GM12878 (cell line): Measurements from ENCODE around the gene HMCN1. TPM values are rescaled to one million over a fixed set of nuclear protein-coding genes. Genes with fewer than 3 reads are reported as not detected.

Source experiments
- ATAC-seq: fragments of 200-7000 bp; cut with Tn5 transposase; 3 replicates; pipeline ENCODE4 v1.9.1; 2020; ENCODE audit warnings: mild to moderate bottlenecking, moderate library complexity
- BruUV-seq: library from RNA; stranded (reverse); fragments of 400-500 nt; replicated peaks from 2 replicates; lab custom pipeline; 2021; lab: Mats Ljungman, UMichigan
- CTCF ChIA-PET: fragments of 300-600 bp; sonication (Branson Sonifier 250); formaldehyde crosslinking; extraction: SDS; loops from one replicate; lab custom pipeline; 2021; ENCODE audit warnings: inconsistent platforms; lab: Yijun Ruan, JAX
- POLR2A ChIA-PET: fragments of 350-600 bp; formaldehyde crosslinking; extraction: SDS; loops from one replicate; lab custom pipeline; 2021; ENCODE audit warnings: inconsistent platforms; lab: Charles Lee
- RAD21 ChIA-PET: fragments of 300-600 bp; sonication (Branson Sonifier 250); formaldehyde crosslinking; loops from one replicate; lab custom pipeline; 2023; ENCODE audit warnings: antibody characterized with exemption; ENCODE audit not compliant: unreplicated experiment; lab: Charles Lee
- SMC1A ChIA-PET: fragments of 300-600 bp; sonication (Branson Sonifier 250); formaldehyde crosslinking; loops from one replicate; lab custom pipeline; 2023; ENCODE audit not compliant: unreplicated experiment, uncharacterized antibody; lab: Charles Lee
- DNase-seq: peaks from one replicate; pipeline ENCODE4 v3.0.0-alpha.2; 2011; ENCODE audit warnings: low read depth, low spot score
- FAIRE-seq: peaks from 3 replicates; lab custom pipeline; 2011; peaks lifted over from hg19 to GRCh38; lab: Jason Lieb, UNC
- H2AFZ ChIP-seq: 2 replicates; pipeline ENCODE4 v1.6.0; 2011; ENCODE audit warnings: low read depth, low read length, control low read depth; ENCODE audit not compliant: control insufficient read depth
- H3K27ac ChIP-seq: 2 replicates; pipeline ENCODE4 v1.5.1; 2011; ENCODE audit warnings: control low read depth; ENCODE audit not compliant: control insufficient read depth, insufficient read depth
- H3K27me3 ChIP-seq, 2 experiments: replicated peaks in 1 of 2; 2 replicates each; pipeline versions ENCODE4 v1.6.0 to v1.6.1; 2011; ENCODE audit warnings: low read length in 1 of 2; ENCODE audit not compliant: control insufficient read depth in 2 of 2, insufficient read depth in 2 of 2
- H3K36me3 ChIP-seq, 2 experiments: 2 replicates each; pipeline ENCODE4 v1.5.1; 2011; ENCODE audit warnings: low read length in 1 of 2; ENCODE audit not compliant: control insufficient read depth in 2 of 2, insufficient read depth in 2 of 2
- H3K4me1 ChIP-seq: 2 replicates; pipeline ENCODE4 v1.6.1; 2011; ENCODE audit warnings: mild to moderate bottlenecking, low read length, moderate library complexity, mixed read lengths; ENCODE audit not compliant: control insufficient read depth, insufficient read depth
- H3K4me2 ChIP-seq: 2 replicates; pipeline ENCODE4 v1.6.0; 2011; ENCODE audit warnings: control low read depth; ENCODE audit not compliant: control insufficient read depth, insufficient read depth
- H3K4me3 ChIP-seq: fragments of 200-600 bp; sonication (generic); 2 replicates; pipeline ENCODE4 v1.5.1; 2016
- H3K79me2 ChIP-seq: 2 replicates; pipeline ENCODE4 v1.6.0; 2011; ENCODE audit warnings: low read length; ENCODE audit not compliant: control insufficient read depth, insufficient read depth
- H3K9ac ChIP-seq: 2 replicates; pipeline ENCODE4 v1.8.0; 2011; ENCODE audit warnings: low read length, control low read depth, mixed read lengths; ENCODE audit not compliant: control insufficient read depth, insufficient read depth
- H3K9me3 ChIP-seq: replicated peaks from 3 replicates; pipeline ENCODE4 v1.5.1; 2011; ENCODE audit warnings: mild to moderate bottlenecking, low read length; ENCODE audit not compliant: control insufficient read depth, insufficient read depth
- H4K20me1 ChIP-seq: 2 replicates; pipeline ENCODE4 v1.6.0; 2011; ENCODE audit not compliant: control insufficient read depth, insufficient read depth
- BCL11A ChIP-seq: IDR thresholded peaks from 2 replicates; pipeline ENCODE4 v1.6.1; 2011; ENCODE audit warnings: low read depth, low read length
- DPF2 ChIP-seq: fragments of 450-650 bp; IDR thresholded peaks from 2 replicates; pipeline ENCODE4 v1.6.1; 2017; ENCODE audit warnings: mild to moderate bottlenecking
- ETV6 ChIP-seq, 2 experiments: fragments of 450-650 bp in 1 of 2; IDR thresholded peaks in 1 of 2; conservative IDR thresholded peaks in 1 of 2; 2 replicates each; pipeline ENCODE4 v1.6.1; 2014; ENCODE audit warnings: antibody characterized with exemption in 1 of 2, borderline replicate concordance in 1 of 2, low read depth in 1 of 2, mild to moderate bottlenecking in 1 of 2, moderate library complexity in 1 of 2
- KDM1A ChIP-seq: fragments of 200-600 bp; sonication (generic); IDR thresholded peaks from 2 replicates; pipeline ENCODE4 v1.6.1; 2016; ENCODE audit warnings: borderline replicate concordance
- MTA2 ChIP-seq: fragments of 450-650 bp; IDR thresholded peaks from 2 replicates; pipeline ENCODE4 v1.6.1; 2016; ENCODE audit warnings: low read depth, mild to moderate bottlenecking, moderate library complexity
- NR2F1 ChIP-seq: fragments of 450-650 bp; conservative IDR thresholded peaks from 2 replicates; pipeline ENCODE4 v1.6.1; 2017; ENCODE audit warnings: mild to moderate bottlenecking
- REST ChIP-seq: IDR thresholded peaks from 2 replicates; pipeline ENCODE4 v1.6.1; 2012; ENCODE audit warnings: mild to moderate bottlenecking, low read depth, low read length
- SRF ChIP-seq, 2 experiments: IDR thresholded peaks; 2 replicates each; pipeline ENCODE4 v1.6.1; 2011; ENCODE audit warnings: low read depth in 2 of 2, low read length in 2 of 2, mild to moderate bottlenecking in 1 of 2, moderate library complexity in 1 of 2
- ZBTB4 ChIP-seq: fragments of 450-650 bp; formaldehyde crosslinking; IDR thresholded peaks from 2 replicates; pipeline ENCODE4 v1.4.0; 2022; ENCODE audit warnings: mild to moderate bottlenecking, moderate library complexity
- WGBS: methylation state at CpG from one replicate; pipeline ENCODE4 v1.1.6; 2016; ENCODE audit warnings: low lambda C conversion rate; ENCODE audit not compliant: insufficient replicate concordance, insufficient coverage; ENCODE audit errors: missing lambda C conversion rate; 5-methylcytosine and 5-hydroxymethylcytosine counted together
- in situ Hi-C: fragments of 300-500 bp; cut with MboI; formaldehyde crosslinking; loops from 9 replicates; pipeline ENCODE4 v1.14.3; 2018; ENCODE audit warnings: mixed read lengths
- intact Hi-C: fragments of 100-400 bp; cut with micrococcal nuclease; formaldehyde crosslinking; loops from one replicate; pipeline ENCODE4 v1.14.2; 2022; ENCODE audit not compliant: unreplicated experiment
- polyA plus RNA-seq, 11 experiments: library from polyadenylated mRNA; depleted of rRNA in 4 of 11; unstranded in 6 of 11; stranded (reverse) in 5 of 11; fragments of >200 nt; fragmentation: Nextera tagmentation in 4 of 11; fragmentation: Illumina TruSeq in 1 of 11; extraction: Ambion mirVana in 4 of 11; extraction: Trizol in 1 of 11; gene quantifications; 1 replicate in 1 of 11; 2 replicates in 10 of 11; pipeline versions ENCODE4 v1.2.1 to v1.2.3, GENCODE V29; 2011 to 2016; ENCODE audit warnings: inconsistent platforms in 2 of 11, missing spikeins in 2 of 11, low read depth in 1 of 11
- total RNA-seq, 4 experiments: library from RNA; depleted of rRNA in 3 of 4; stranded (reverse); fragments of >200 nt in 3 of 4; fragmentation: Illumina TruSeq in 1 of 4; extraction: Trizol in 1 of 4; gene quantifications; 2 replicates each; pipeline versions ENCODE4 v1.2.1 to v1.2.3, GENCODE V29; 2013 to 2021

HMCN1 gene
- total and polyA plus RNA-seq, 10 of the 15 experiments (the other 5 are each of a cell fraction or from before 2014, with no cell fraction given), result under 0.01 to 0.07 TPM; not detected in 8

- TF ChIP-seq DPF2, result no peak
- peak; percentile 78 for TF ChIP-seq REST
- TF ChIP-seq, all 136 proteins: peak for 1
- H3K79me2 ChIP-seq, result no peaks in the 10 kb centered on the region
- FAIRE-seq, result no peak
Observed at GRCh38 chr1:185917646-185918045, 183.5 kb downstream of the HMCN1 start.

GRCh38 chr1:185920602-185921001 lies 186.4 kb downstream of the HMCN1 start:
- ATAC-seq (peak; percentile 63), DNase-seq (no peak), FAIRE-seq (no peak)
- Histone ChIP-seq H3K79me2 (no peaks in the 10 kb centered on the region), H3K4me1 (no peaks in the 10 kb centered on the region), H4K20me1 (no peaks in the 10 kb centered on the region), H2AFZ (no peak overlapping the region), H3K9ac (no peak overlapping the region), H3K4me2 (no peak overlapping the region), H3K36me3 (no peaks in the 10 kb centered on the region), H3K27me3 (no peaks in the 10 kb centered on the region), H3K27ac (no peak overlapping the region), H3K4me3 (no peak overlapping the region), H3K9me3 (no peaks in the 10 kb centered on the region)
- WGBS, result 2% methylated on average over 3 of the region's 3 CpGs
- SMC1A ChIA-PET, result interaction anchor here (1.2 kb wide), 1 partner anchor 9 kb away, joined by 3 read pairs; no protein-coding TSS in a partner anchor
- RAD21 ChIA-PET, result no interaction called here
- intact Hi-C loops (no loop called here), in situ Hi-C loops (no loop called here)
- no TSS peak for BruUV-seq
- TF ChIP-seq ZBTB4 (CRISPR knock-in tag), result no peak
- 0 out of 2 replicates have a peak, but pooled peaks have one; percentile 16 for TF ChIP-seq BCL11A
- TF ChIP-seq NR2F1, result peak; percentile 84
- no peak for TF ChIP-seq ETV6 (conservative IDR thresholded peaks at IDR 0.05 in 1 of 2, IDR thresholded peaks at IDR 0.05 in 1 of 2; ENCODE audit: borderline replicate concordance in 1 of 2, low read depth in 1 of 2)
- 0 out of 2 replicates have a peak, but pooled peaks have one; percentile 52 for TF ChIP-seq MTA2
- no peak for TF ChIP-seq KDM1A
- TF ChIP-seq SRF (IDR thresholded peaks at IDR 0.05; ENCODE audit: low read depth in 2 of 2, low read length in 2 of 2), result no peak
- POLR2A ChIA-PET, result no interaction called here
- CTCF ChIA-PET, result no interaction called here

More at GRCh38 chr1:185917646-185918045, 183.5 kb downstream of the HMCN1 start:
- ChIA-PET POLR2A (no interaction called here), CTCF (no interaction called here), SMC1A (interaction anchor here (2.3 kb wide), 1 partner anchor 10 kb away, joined by 5 read pairs; no protein-coding TSS in a partner anchor), RAD21 (no interaction called here)
- H3K36me3 ChIP-seq, result no peaks in the 10 kb centered on the region
- no peak overlapping the region for H3K27ac ChIP-seq
- no peaks in the 10 kb centered on the region for H3K9me3 ChIP-seq
- no peak overlapping the region for H3K4me3 ChIP-seq
- H3K9ac ChIP-seq, result no peak overlapping the region
- DNase-seq, result no peak
- in situ Hi-C loops, result no loop called here
- no peak overlapping the region for H3K4me2 ChIP-seq
- no peaks in the 10 kb centered on the region for H3K4me1 ChIP-seq
- ATAC-seq, result no peak
- no peak overlapping the region for H2AFZ ChIP-seq
- H3K27me3 ChIP-seq, result no peaks in the 10 kb centered on the region
- 10% methylated on average over 3 of the region's 3 CpGs for WGBS
- no peaks in the 10 kb centered on the region for H4K20me1 ChIP-seq
- intact Hi-C loops, result no loop called here
- no TSS peak for BruUV-seq
